Measurements from ENCODE around the gene ABHD14A.

ABHD14A gene

GRCh38 chr3:51961011-51961410, 13.9 kb upstream of the ABHD14A start:
- no peak for TF ChIP-seq CTCF (IDR thresholded peaks at IDR 0.05)
- no peak overlapping the region for H3K27ac ChIP-seq

GRCh38 chr3:51961602-51962569, 13.0 kb upstream of the ABHD14A start:
- H3K4me1 ChIP-seq (ENCODE audit: control insufficient read depth in 1 of 2, insufficient read depth in 1 of 2, low read depth in 1 of 2, low read length in 1 of 2): peaks cover 0 to under 1% of the 10 kb centered on the region in 2 experiments
- peaks cover 99% of the 10 kb centered on the region for H3K27me3 ChIP-seq
- H3K4me3 ChIP-seq (ENCODE audit: low read depth in 1 of 2, low read length in 1 of 2): no peak overlapping the region
- no peaks in the 10 kb centered on the region for H3K9me3 ChIP-seq
- no peak overlapping the region for H3K27ac ChIP-seq
- no peaks in the 10 kb centered on the region for H3K36me3 ChIP-seq
- no peak for TF ChIP-seq CTCF (IDR thresholded peaks at IDR 0.05)

More at GRCh38 chr3:51961011-51961410, 13.9 kb upstream of the ABHD14A start:
- Histone ChIP-seq H3K36me3 (no peaks in the 10 kb centered on the region), H3K4me1 (ENCODE audit: control insufficient read depth in 1 of 2, insufficient read depth in 1 of 2, low read depth in 1 of 2, low read length in 1 of 2) (peaks cover 6 to 8% of the 10 kb centered on the region in 2 experiments), H3K9me3 (no peaks in the 10 kb centered on the region), H3K27me3 (peaks cover 99% of the 10 kb centered on the region), H3K4me3 (ENCODE audit: low read depth in 1 of 2, low read length in 1 of 2) (no peak overlapping the region)

- peaks cover 3 to 9% of the 10 kb centered on the region in 2 experiments for H3K4me1 ChIP-seq (ENCODE audit: control insufficient read depth in 1 of 2, insufficient read depth in 1 of 2, low read depth in 1 of 2, low read length in 1 of 2)
- H3K27me3 ChIP-seq: peaks cover 99% of the 10 kb centered on the region
- TF ChIP-seq CTCF (IDR thresholded peaks at IDR 0.05): no peak
- no peaks in the 10 kb centered on the region for H3K36me3 ChIP-seq
- no peaks in the 10 kb centered on the region for H3K9me3 ChIP-seq
- H3K27ac ChIP-seq: no peak overlapping the region
- no peak overlapping the region for H3K4me3 ChIP-seq (ENCODE audit: low read depth in 1 of 2, low read length in 1 of 2)
Measured at GRCh38 chr3:51962854-51963530, 11.9 kb upstream of the ABHD14A start.

GRCh38 chr3:51963951-51964451, 10.9 kb upstream of the ABHD14A start:
- Histone ChIP-seq H3K4me3 (ENCODE audit: low read depth in 1 of 2, low read length in 1 of 2) (no peak overlapping the region), H3K36me3 (no peaks in the 10 kb centered on the region), H3K27ac (no peak overlapping the region), H3K4me1 (ENCODE audit: control insufficient read depth in 1 of 2, insufficient read depth in 1 of 2, low read depth in 1 of 2, low read length in 1 of 2) (peaks cover 4 to 14% of the 10 kb centered on the region in 2 experiments), H3K27me3 (peaks cover 100% of the 10 kb centered on the region), H3K9me3 (no peaks in the 10 kb centered on the region)
- TF ChIP-seq CTCF (IDR thresholded peaks at IDR 0.05): no peak

GRCh38 chr3:51964521-51964920, 10.3 kb upstream of the ABHD14A start:
- H3K27ac ChIP-seq: no peak overlapping the region
- H3K36me3 ChIP-seq: no peaks in the 10 kb centered on the region
- H3K4me1 ChIP-seq (ENCODE audit: control insufficient read depth in 1 of 2, insufficient read depth in 1 of 2, low read depth in 1 of 2, low read length in 1 of 2): peaks cover 4 to 14% of the 10 kb centered on the region in 2 experiments
- H3K9me3 ChIP-seq: no peaks in the 10 kb centered on the region
- H3K27me3 ChIP-seq: peaks cover 100% of the 10 kb centered on the region
- H3K4me3 ChIP-seq (ENCODE audit: low read depth in 1 of 2, low read length in 1 of 2): no peak overlapping the region
- TF ChIP-seq CTCF (IDR thresholded peaks at IDR 0.05): no peak
